GM18907 (cell line): ENCODE results near the gene EXOC4.
"Not testable (repeated sequence)": the region's sequence is repeated elsewhere in the genome, so short reads cannot be mapped to it uniquely, and the experiment has no call there.

Source experiments
- ATAC-seq: cut with Tn5 transposase; IDR thresholded peaks from one replicate; pipeline ENCODE4 v1.9.1; 2021; ENCODE audit warnings: mild to moderate bottlenecking, moderate library complexity; ENCODE audit not compliant: unreplicated experiment

EXOC4 gene

DNA sequence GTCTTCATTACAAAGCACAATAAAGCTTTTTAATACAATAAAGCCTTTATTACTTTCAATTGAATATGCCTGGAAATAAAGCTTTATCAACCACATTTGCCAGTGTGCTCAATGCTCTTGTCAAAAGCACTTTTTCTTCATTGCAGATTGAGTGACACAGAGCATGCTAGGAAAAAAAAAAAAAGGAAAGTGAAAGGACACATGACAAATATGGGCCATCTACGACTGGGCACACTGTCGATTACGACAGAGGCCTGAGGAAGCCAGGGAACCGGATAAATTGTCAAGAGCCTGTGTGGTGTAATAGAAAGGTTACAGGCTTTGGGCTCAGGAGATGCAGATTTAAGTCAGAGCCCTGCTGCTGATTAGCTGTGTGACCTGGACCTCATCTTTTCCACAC lies 789.4 kb downstream of the EXOC4 start:
- no peak for ATAC-seq

DNA sequence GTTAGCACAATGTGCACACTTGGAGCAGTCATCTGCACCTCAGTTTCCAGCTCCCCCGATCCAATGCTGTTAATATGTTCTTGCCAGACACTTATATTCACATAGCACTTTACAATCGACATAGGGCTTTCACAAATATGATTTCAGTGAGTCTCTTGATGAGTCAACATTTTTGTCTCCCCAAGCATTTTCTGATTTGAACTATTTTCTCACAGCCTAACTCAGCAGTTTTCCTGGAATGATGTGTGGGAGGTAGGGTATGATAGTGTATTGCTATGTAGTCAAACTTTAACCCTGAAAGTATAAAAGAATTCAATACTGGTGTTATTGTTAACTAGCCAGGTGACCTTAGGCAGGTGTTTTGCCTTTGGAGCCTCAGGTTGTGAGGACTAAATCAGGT lies 791.8 kb downstream of the EXOC4 start:
- ATAC-seq = no peak

DNA sequence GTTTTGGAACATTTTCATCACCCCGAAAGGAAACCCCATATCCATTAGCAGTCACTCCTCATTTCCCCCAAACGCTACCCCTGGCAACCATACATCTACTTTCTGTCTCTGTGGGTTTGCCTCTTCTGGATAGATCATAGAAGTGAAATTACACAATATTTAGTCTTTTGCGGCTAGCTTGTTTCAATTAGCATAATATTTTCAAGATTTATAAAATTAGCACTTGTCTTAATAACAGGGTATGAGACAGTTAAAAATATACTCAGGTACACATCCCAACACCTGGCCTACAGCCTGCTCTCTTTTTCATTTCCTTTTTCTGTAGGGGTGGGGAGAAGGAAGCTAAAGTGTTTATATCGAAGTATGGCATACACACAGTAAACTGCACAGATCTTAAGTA lies 792.8 kb downstream of the EXOC4 start:
- no peak for ATAC-seq

DNA sequence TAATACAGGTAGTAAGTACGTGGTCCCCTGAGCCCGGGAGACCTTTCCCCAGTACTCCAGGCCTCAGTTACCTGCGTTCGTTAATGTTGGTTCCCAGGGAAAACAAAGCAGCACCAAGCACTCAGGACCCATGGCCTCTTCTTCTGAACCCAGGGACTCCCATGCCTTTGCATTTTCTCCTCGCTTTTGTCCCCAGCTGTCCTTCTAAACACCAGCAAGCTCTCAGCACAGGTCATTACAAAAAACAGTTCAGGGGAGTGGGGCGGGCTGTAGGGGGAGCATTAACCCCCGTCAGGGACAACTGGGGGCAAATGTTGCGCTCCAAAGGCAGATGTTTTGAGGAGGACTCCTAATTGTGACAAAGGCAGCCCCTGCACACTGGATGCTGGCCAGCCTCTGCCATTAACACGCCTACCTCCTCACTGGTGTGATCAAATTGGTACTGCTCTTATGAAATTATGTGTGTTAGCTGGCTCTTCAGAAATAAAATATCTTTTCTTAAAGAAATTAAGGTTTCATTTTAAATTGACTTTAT lies 793.8 kb downstream of the EXOC4 start:
- no peak for ATAC-seq

DNA sequence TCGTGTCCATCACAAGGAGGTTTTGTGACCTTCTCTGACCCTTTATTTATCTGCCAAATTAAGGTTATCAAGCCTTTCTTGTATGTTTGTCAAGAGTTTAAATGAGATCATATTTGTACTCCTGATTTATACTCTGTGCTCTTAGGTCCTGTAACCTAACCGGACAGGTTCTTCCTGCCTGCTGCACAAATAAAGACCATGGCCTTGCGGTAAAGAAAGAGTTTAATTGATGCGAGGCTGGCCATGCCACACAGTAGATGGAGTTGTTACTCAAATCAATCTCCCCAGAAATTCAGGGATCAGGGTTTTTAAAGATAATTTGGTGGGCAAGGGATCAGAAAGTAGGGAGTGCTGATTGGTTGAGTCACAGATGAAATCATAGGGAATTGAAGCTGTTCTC lies 794.8 kb downstream of the EXOC4 start:
- ATAC-seq = no peak

DNA sequence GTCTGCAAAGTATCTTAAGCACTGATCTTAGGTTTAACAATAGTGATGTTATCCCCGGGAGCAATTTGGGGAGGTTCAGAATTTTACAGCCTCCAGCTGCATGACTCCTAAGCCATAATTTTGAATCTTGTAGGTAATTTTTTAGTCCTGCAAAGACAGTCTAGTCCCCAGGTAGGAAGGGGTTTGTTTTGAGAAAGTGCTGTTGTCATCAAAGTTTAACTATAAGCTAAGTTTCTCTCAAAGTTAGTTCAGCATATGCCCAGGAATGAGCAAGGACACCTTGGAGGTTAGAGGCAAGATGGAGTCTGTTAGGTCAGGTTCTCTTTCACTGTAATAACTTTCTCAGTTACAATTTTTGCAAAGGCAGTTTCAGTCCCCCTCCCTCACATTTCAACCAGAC lies 795.3 kb downstream of the EXOC4 start:
- ATAC-seq = no peak

DNA sequence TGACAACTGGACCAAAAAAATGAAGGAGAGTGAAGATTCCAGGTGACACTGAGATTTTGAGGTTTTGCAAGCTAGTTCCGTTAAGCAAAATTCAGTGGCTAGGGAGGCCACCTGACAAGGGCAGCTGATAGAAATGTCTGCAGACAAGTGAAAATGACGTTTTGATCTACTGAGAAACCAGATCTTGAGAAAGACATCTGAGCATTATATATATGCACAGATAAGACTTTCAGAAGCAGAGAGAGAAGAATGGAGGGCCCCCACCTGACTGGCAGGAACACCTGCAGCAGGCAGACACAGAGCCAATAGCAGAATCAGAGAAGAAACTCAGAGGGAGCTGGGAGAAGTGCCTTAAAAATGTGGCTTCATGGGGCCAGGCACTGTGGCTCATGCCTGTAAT lies 798.1 kb downstream of the EXOC4 start:
- no peak for ATAC-seq

DNA sequence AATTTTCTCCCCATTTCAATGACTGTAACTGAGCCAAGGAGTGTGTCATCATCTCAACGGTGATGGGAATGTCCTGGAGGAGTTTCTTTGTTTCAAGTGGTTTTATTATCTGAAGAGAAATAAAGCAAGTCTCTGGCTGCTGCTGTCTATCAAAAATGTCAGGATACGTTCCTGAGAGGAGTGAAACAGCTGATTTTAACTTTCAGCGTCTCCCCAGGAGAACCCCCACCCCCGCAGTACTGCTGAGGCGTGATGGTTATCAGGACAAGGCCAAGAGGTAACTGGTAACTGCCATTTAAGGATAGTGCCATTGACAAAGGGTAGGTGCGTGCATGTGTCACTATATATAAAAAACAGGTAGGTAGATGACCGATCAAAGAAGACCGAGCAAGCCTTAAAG lies 803.9 kb downstream of the EXOC4 start:
- no peak for ATAC-seq

DNA sequence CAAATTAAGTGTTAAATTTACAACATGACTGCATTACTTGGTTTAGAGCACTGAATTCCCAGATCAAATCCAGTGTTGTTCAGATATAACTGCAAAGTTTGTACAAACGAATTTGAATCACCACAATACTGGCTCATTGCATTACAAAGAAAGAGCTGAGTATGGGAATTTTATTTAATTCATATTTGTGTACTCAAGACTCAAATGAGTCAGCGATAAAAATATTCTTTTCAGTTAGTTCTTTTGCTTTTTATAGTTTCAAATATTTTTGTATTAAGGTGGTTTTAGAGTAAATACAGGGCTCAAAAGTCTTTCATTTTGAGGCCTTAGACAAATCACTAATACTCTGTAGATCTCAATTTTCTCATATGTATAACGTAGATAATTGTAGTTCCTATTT lies 805.6 kb downstream of the EXOC4 start:
- ATAC-seq = no peak

DNA sequence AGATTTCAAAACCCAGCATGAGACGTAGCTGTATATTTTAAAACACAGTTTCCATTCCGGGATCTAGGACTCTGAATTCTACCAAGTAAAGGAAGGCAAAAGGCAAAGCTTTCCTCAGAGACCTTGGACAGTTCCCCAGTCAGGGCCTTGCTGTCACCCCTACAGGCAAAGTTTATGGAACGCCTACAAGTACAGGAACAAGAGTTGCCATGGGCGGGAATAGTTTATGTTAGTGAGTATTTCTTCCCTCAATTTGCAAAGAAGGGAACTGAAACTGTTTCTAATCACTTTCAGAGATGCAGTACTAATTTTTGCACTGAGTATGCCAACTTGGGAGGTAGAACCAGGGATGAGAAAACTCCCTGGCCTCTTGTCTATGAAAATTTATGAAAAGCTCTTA lies 806.1 kb downstream of the EXOC4 start:
- no peak for ATAC-seq

DNA sequence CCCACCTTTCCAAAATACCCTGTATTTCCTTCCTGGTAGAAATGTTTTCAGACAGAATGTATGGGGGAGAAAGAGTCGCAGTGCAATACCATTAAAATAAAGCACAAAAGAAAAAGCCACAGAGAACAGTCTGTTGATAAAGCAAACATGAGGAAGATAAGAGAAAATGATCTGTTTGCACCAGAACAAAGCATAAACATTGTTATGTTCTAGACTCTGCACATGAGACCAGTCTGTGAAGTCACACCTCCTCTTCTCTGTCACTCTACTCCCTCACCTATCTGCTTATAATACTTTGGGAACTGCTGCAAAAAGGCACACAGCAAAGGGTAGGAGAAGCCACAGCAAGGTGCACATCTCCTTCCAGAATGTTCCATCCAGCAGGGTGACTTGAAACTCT lies 807.0 kb downstream of the EXOC4 start:
- no peak for ATAC-seq

DNA sequence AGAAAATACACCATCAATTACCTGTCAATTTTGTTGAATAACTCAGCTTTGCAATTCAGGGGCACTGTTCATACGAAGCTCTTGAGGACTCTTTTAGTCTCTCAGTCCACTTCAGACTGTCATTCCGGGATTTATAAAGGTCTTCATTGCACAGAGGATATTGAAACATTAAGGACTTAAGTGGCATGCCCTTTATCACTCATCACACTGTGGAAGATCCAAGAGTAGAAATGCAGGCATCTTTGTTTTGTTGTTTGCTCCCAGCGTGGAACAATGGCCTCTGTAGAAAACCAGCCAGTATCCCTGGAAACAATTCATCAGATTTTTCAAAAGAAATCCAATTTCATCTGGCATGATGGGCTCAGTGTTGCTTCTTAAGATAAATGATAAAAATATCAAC lies 808.0 kb downstream of the EXOC4 start:
- no peak for ATAC-seq

DNA sequence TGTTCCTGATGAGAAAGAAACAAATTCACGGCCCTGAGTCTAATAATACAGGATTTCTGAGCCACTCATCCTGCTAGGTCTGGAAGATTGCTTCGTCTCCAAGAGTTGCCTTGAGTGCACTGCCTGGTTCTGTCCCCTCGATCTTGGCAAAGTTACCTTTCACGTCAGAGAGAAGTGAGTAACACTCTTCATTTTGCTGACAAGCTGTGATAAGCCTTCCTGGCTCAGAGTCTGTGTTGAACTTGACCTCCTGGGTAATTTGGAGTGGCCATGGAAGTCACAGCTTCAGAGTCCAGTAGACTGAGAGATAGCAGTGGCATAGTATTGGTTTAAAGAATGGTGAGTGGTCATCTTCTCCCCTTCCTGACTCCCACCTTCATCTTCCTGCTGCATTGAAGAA lies 809.6 kb downstream of the EXOC4 start:
- no peak for ATAC-seq

DNA sequence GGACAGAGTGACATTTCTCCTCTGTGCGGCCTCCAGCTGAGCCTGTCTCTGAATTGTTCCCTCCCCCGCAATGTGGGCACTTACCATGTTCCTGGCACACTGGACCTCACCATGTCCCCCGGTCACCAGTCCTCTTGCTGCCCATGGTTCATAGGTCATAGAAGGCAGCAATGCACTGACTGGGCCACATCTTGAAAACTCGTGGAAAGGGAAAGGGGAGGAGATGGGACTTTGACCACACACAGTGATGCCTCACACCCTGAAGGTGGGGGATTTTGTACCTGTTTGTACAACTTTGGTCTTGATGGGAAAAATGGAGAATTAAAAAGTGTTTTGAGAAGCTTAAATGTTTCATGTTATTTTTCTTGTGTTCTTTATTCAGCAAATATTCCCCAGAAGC lies 812.5 kb downstream of the EXOC4 start:
- no peak for ATAC-seq

DNA sequence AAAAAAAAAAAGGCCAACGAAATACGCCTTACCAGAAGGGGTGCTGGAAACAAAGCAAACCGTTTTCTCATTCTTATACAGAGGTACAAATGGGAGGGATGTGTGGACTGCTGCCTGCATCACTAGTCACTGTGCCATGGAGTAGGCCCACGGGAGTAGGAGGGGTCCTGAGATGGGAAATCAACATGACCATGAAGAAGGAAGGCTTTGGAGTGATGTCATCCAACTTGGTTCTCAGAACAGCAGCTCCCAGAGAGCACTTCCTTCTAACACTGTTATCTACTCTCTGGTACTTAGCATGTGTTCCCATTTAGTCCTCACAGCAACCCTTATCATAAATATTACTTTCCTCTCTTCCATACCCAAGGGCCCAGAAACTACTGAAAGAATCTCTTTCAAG lies 814.3 kb downstream of the EXOC4 start:
- ATAC-seq = no peak

DNA sequence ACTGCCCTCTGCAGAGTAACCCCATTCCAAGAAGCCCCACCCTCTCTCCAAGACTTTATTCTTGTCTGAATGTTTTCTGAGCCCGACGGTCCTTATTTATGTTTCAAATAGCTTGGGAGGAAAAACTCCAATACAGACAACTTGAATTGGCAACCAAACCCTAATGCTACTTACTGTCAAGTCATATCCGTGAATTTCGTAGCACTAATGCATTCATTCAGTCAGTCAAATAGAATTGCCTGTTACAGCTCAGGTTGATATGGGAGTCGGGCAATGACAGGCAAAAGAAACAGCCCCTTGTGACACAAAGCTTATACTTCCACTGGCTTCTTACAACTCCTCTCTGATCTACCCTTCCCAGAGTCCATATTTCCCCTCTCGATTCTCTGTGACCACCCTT lies 815.8 kb downstream of the EXOC4 start:
- ATAC-seq = no peak

DNA sequence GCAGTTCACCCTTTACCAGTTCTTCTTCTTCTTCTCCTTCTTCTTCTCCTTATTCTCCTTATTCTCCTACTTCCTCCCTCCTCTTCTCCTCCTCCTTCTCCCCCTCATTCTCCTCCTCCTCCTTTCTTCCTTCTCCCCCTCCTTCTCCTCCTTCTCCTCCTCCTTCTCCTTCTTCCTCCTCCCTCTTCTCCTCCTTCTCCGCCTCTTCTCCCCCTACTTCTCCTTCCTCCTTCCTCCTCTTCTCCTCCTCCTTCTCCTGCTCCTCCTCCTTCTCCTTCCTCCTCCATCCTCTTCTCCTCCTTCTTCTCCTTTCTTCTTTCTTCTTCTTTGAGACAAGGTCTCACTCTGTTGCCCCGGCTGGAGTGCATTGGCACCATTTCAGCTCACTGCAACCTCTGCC lies 816.3 kb downstream of the EXOC4 start:
- no peak for ATAC-seq

DNA sequence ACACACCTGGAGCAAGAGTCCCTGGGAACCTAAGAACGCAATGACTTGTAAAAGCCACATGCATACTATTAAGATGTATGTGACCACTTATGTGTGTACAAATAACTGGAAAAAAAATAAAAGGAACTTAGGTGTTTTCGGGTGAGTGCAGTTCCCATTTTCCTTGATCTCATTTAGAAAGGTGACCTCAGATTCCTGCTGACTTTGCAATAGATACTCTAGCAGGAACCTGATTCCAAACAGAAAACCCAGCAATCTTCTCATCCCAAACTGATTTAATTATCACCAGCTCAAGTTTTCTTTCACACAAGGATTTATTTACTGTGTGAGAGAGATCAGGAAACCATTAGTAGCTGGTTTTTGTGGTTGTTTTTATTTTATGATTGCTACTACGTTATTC lies 817.8 kb downstream of the EXOC4 start:
- no peak for ATAC-seq

DNA sequence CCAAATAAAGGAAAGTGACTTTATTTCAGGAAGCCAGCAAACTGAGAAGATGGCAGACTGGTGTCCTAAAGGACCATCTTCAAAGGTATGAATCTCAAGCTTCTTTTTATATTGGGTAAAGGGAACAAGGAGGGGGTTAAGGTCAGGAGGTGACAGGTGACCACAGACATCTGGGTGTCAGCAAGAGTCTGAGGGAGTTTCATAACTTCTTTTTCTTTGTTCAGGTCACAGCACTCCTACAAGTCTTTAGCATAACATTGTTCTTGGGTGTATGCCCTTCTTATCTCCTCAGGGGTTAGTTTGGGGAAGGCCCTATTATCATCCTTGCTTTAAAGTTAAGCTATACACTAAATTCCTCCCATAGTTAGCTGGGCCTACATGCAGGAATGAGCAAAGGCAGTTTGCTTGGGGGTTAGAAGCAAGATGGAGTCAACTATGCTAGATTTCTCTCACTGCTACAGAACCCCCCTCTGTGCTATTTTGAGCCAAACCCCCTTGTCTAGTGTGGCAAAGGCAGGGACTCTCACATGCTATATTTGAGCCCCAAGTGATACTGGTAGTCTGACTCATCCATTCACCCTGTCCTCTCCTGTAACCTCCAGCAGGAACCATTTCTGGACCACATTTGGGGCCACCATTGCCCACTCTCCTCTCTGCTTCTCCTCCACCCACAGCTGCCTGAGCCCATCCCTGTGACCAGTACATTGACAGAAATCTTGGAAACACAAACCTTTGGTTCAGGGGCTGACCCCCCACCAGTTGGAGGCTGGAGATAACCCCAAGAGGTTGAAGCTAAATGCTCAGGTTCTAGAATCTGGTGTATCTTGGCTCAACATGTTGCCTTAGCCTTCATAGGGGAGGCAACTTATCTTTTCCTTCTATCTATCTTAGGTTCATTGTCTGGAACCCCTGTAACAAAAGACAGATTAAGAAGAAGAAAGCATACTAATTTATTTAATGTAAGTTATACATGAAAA lies 818.8 kb downstream of the EXOC4 start:
- ATAC-seq = peak; percentile 79

DNA sequence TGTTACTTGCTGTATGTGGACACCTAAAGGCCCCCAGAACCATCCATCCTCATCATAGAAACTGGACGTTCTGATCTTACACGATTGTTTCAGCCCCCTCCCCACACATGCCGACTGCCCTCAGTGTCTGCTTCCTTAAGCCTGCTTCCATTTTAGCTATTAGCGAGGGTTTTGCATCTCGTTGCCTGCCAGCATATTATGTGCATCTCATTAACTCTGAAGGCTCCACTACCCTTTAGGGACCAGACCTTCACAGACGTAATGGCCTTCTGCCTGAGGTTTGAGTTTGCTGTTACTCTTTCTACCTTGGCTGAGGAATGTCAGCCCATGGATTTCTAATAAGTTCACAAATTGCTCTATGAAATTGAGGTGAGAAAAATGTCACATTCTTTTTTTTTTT lies 820.4 kb downstream of the EXOC4 start:
- ATAC-seq = no peak

DNA sequence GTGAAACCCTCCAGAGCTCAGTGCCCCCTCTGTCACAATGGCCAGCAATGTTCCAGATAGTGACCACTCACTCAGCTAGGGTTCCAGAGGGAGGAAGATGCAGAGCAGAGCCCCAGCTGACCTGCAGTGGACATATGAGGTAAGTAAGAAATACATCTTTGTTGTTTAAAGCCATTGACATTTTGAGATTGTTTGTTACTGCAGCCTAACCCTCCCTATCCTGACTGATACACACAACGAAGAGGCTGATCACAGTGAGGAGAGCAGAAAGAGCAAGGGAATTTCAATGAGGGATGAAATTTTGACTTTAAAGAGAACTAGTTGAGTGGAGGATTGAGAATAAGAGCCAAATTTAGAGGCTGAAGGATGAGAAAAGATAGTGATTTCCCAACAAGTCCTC lies 822.9 kb downstream of the EXOC4 start:
- no peak for ATAC-seq

DNA sequence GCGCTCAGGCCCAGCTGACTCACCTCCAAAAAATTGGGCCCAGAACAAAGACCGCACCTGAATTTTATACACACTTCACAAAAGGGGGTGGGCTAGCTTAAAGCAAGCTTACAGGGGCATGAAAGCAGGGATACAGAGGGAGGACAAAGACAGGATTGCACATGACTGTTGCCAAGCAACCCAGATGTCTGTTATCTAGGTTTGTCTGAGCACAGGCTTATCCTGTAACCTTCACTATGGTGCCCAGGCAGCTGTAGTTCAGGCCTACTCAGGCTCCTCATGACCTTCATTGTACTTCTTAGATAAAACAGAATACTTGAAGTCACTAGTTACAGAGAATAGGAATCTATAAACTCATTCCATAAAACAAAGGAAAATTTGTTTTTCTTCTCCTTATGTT lies 824.7 kb downstream of the EXOC4 start:
- ATAC-seq = not testable (repeated sequence)

DNA sequence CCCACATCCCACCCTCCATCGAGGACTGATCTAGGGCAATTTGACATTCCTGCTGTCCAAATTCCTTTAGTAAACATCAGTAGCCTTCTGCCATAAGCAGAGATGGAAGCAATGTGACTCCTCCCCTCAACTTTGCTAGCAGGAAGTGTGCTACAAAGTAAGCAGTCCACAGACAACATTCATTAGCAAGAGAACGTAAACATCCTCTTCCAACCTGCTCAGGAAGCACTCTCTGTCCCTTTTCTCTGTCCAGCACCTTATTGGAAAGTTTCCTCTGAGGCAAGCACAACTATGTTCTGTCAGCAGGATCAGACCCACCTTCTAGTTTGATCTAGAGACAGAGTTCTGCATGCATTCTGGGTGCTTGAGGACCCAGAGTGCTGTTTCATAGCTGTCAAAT lies 826.1 kb downstream of the EXOC4 start:
- no peak for ATAC-seq
